ENCODE data around the gene MID1. TPM values are rescaled to one million over a fixed set of nuclear protein-coding genes. Genes with fewer than 3 reads are reported as not detected.

The MID1 gene
- total and polyA plus RNA-seq, 4 donors = 4.3 to 25.8 (median 12.9) TPM

Small RNA genes within 50 kb of the gene (small RNA-seq; reads per million reads assigned to genes)
- gene RNU6-800P (ENCODE audit: low replicate concordance) = not detected
